GM21576 (cell line): ENCODE data around the gene FGF6.
"Not testable (repeated sequence)": the region's sequence is repeated elsewhere in the genome, so short reads cannot be mapped to it uniquely, and the experiment has no call there.

Source experiments
- ATAC-seq: cut with Tn5 transposase; IDR thresholded peaks from one replicate; pipeline ENCODE4 v1.9.1; 2021; ENCODE audit warnings: mild to moderate bottlenecking, moderate library complexity; ENCODE audit not compliant: unreplicated experiment

FGF6 gene

DNA sequence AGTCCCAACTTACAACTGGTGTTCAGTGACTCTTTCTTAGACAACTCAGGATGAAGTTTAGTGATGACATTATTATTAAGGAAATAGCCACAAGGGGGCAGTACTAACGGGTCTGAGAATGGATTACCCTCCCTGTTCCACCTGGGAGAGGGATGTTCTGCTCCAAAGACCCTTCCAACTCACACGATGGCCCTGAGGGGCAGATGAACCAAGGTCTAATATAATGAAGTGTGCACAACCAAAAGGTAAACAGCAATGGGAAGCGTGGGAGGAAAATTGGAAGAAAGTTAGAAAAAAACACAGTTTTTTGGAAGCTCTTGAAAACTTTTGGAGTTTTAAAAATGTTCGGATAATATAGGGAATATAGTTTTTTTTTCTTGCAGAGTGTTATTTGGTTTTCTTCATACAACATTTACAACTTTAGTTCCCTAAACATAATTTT is 24.0 kb downstream of the FGF6 start:
- ATAC-seq = no peak

- ATAC-seq = no peak
Observed at GRCh38 chr12:4420138-4420670, 25.4 kb downstream of the FGF6 start.

GRCh38 chr12:4418913-4419312 is 26.7 kb downstream of the FGF6 start:
- ATAC-seq = no peak

DNA sequence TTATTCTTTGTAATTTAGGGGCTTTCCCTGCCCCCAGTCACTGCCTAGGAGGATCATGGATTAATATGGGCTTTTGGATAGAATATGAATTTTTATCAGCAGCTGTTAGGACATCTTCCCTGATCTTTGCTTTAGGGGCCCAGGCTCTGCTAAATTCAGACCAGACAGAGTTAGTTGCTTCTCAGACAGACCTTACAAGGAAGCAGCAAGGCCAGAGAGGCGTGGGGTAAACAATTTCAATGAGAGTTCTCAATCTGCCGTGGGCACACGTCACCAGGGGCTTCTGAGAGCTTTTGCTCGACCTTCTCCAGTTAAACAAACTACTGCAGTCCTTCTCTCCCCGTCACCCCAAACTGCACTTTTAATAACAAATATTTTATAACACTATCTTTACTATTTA is 27.7 kb downstream of the FGF6 start:
- ATAC-seq = no peak

DNA sequence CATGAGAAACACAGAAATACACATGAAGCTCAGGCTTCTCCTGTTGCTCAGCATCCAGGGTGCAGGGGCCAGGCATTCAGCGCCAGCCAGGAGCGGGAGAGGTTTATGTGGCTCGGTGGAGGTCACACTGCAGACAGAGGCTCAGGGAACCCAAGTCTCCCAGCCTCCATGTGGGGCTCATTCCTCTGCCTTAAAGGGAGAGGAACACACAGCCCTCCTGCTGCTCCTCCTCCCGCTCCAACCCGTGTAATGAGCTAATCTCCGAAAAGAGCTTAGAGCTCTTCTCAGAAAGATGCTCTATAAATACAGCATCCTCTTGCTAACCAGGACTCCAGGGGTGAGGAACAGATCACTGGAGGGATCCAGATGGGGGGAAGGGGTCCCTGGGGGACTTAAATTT is 28.2 kb downstream of the FGF6 start:
- ATAC-seq = no peak

DNA sequence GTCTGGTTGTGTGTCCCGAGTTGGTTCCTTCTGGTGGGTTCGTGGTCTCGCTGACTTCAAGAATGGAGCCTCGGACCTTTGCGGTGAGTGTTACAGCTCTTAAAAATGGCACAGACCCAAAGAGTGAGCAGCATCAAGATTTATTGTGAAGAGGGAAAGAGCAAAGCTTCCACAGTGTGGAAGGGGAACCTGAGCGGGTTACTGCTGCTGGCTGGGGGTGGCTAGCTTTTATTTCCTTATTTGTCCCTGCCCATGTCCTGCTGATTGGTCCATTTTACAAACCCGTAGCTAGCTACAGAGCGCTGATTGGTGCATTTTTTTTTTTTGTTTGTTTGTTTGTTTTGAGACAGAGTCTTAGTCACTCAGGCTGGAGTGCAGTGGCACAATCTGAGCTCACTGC is 29.3 kb downstream of the FGF6 start:
- ATAC-seq = no peak

- ATAC-seq = no peak
Observed at GRCh38 chr12:4412465-4412864, 33.1 kb downstream of the FGF6 start.

- ATAC-seq = no peak
Observed at GRCh38 chr12:4412056-4412455, 33.6 kb downstream of the FGF6 start.

GRCh38 chr12:4407136-4407535 is 38.5 kb downstream of the FGF6 start:
- no peak for ATAC-seq

DNA sequence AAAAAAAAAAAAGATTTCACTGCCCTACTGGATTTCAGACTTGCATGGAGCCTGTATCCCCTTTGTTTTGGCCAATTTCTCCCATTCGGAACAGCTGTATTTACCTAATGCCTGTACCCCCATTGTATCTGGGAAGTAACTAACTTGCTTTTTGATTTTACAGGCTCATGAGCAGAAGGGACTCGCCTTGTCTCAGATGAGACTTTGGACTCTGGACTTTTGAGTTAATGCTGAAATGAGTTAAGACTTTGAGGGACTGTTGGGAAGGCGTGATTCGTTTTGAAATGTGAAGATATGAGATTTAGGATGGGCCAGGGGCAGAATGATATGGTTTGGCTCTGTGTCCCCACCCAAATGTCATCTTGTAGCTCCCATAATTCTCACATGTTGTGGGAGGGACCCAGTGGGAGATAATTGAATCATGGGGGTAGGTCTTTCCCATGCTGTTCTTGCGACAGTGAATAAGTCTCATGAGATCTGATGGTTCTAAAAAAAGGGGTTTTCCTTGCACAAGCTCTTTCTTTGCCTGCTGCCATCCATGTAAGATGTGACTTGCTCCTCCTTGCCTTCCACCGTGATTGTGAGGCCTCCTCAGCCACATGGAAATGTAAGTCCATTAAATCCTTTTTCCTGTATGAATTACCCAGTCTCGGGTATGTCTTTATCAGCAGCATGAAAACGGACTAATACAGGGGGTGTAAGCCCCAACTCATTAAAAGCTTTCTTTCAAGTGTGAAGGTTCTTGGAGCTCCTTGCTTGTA is 40.6 kb downstream of the FGF6 start:
- ATAC-seq = not testable (repeated sequence)

- no peak for ATAC-seq
Observed at GRCh38 chr12:4402996-4403395, 42.6 kb downstream of the FGF6 start.

GRCh38 chr12:4401117-4401516 is 44.5 kb downstream of the FGF6 start:
- ATAC-seq = no peak

DNA sequence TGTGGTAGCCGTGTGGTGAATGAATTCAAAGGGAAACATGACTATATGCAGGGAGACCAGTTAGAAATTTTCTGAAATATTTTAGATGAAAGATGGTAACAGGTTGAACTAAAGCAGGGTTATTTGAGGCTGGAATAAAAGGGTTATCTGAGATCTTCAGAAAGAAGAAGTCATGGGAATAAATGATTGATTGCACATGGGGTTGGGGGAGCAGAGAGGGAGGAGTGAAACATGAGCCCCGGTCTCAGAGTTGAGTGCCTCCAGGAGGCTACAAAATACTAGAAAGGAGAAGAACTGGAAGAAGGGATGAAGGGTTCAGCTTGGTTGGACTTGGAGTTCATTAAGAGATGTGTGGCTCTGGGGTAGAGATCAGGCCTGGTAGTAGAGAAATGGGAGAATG is 49.8 kb downstream of the FGF6 start:
- no peak for ATAC-seq

DNA sequence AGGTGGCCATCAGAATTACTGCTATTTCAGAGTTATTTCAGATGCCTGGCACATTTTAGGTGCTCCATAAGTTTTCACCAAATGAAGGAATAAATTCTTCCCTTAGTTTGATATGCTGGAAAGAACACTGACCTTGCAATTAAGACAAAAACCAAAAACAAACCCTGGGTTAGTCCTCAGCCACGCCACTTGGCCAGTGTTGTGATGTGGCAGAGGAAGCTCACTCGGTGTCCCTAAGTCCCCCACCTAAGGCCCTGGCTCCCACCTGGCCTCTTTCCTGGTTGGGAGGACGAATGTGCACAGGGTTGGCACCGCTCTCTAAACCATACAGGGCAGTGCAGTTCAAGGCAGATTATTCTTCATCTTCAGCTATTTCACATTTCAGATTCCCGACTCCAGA is 52.4 kb downstream of the FGF6 start:
- no peak for ATAC-seq

GRCh38 chr12:4392223-4392742 is 53.3 kb downstream of the FGF6 start:
- ATAC-seq = no peak

DNA sequence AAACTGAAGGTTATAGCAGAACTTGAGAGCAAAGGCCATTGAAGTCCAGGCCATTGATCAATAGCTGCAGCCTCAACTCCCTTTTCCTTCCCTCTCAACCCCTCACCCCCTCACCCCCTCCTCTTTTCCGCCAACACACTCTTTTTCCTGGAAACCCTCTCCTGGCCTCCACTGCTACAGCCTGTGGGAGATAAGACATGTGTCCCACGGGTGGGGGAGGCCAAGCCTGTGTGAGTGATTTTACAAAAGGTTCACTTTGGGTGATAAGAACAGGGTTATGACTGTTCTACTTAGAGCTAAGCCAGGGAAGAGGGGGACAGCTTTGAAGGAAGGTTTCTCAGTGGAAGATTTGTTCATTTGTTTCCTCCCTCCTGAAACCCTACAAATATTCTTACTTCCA is 57.0 kb downstream of the FGF6 start:
- no peak for ATAC-seq

- ATAC-seq = no peak
Observed at GRCh38 chr12:4388032-4388431, 57.6 kb downstream of the FGF6 start.

DNA sequence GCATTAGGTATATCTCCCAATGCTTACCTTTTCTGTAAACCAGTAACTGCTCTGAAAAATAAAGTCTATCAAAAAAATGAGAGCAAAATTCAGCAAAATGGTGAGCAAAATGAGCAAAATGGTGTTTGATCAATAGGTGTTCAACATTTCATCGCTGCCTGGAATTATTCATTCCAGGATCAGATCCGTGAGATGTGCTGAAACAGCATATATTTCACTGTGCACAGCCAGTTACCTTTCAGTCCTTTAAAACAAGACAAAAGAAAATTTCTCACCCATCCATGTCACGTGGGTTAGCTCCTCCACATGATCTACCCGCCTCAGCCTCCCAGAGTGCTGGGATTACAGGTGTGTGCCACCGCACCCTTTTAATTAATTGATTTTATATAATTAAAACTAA is 58.0 kb downstream of the FGF6 start:
- ATAC-seq = no peak

- ATAC-seq = no peak
Observed at GRCh38 chr12:4386801-4387200, 58.8 kb downstream of the FGF6 start.
